ENCODE data around the gene HAUS3. TPM values are rescaled to one million over a fixed set of nuclear protein-coding genes. Genes with fewer than 3 reads are reported as not detected.

The HAUS3 gene
- total RNA-seq, 3 donors from 2014 or later = 9.9 to 13.7 (median 11.4) TPM

- no peaks in the 10 kb centered on the region for H3K36me3 ChIP-seq (ENCODE audit: low read depth)
- no peaks in the 10 kb centered on the region for H3K9me3 ChIP-seq
- no peak for TF ChIP-seq CTCF (IDR thresholded peaks at IDR 0.05)
- ATAC-seq = no peak
- no peak for DNase-seq
- H3K4me1 ChIP-seq (ENCODE audit: low read depth) = no peaks in the 10 kb centered on the region
- H3K4me3 ChIP-seq = no peak overlapping the region
- intact Hi-C loops (cut with DNase I, micrococcal nuclease) = no loop called here
These were observed 47.5 kb upstream of the HAUS3 start for GRCh38 chr4:2289311-2289954.

- Histone ChIP-seq H3K4me3 (no peak overlapping the region), H3K4me1 (ENCODE audit: low read depth) (no peaks in the 10 kb centered on the region), H3K36me3 (ENCODE audit: low read depth) (no peaks in the 10 kb centered on the region), H3K9me3 (no peaks in the 10 kb centered on the region)
- no peak for TF ChIP-seq CTCF (IDR thresholded peaks at IDR 0.05)
- DNase-seq (peak in 2 of 3 donors; percentile 16 to 27), ATAC-seq (no peak)
- intact Hi-C loops (cut with DNase I, micrococcal nuclease) = no loop called here
These were observed 46.2 kb upstream of the HAUS3 start for GRCh38 chr4:2288051-2288541.

- ATAC-seq (no peak), DNase-seq (peak in 2 of 3 donors; percentile 16 to 28)
- Histone ChIP-seq H3K9me3 (no peaks in the 10 kb centered on the region), H3K36me3 (ENCODE audit: low read depth) (no peaks in the 10 kb centered on the region), H3K4me1 (ENCODE audit: low read depth) (no peaks in the 10 kb centered on the region), H3K4me3 (no peak overlapping the region)
- intact Hi-C loops (cut with DNase I, micrococcal nuclease) = no loop called here
- no peak for TF ChIP-seq CTCF (IDR thresholded peaks at IDR 0.05)
These were observed 45.6 kb upstream of the HAUS3 start for GRCh38 chr4:2287594-2287915.

GRCh38 chr4:2286904-2287593, 45.1 kb upstream of the HAUS3 start:
- Histone ChIP-seq H3K4me1 (ENCODE audit: low read depth) (no peaks in the 10 kb centered on the region), H3K4me3 (no peak overlapping the region), H3K36me3 (ENCODE audit: low read depth) (no peaks in the 10 kb centered on the region), H3K9me3 (no peaks in the 10 kb centered on the region)
- no peak for ATAC-seq
- intact Hi-C loops (cut with DNase I, micrococcal nuclease) = no loop called here
- TF ChIP-seq CTCF (IDR thresholded peaks at IDR 0.05) = no peak
- DNase-seq = peak in 1 of 3 donors; percentile 31

GRCh38 chr4:2285613-2286381, 43.9 kb upstream of the HAUS3 start:
- no peak for TF ChIP-seq CTCF (IDR thresholded peaks at IDR 0.05)
- Histone ChIP-seq H3K4me3 (no peak overlapping the region), H3K36me3 (ENCODE audit: low read depth) (no peaks in the 10 kb centered on the region), H3K4me1 (ENCODE audit: low read depth) (no peaks in the 10 kb centered on the region), H3K9me3 (no peaks in the 10 kb centered on the region)
- intact Hi-C loops (cut with DNase I, micrococcal nuclease) = no loop called here
- ATAC-seq (no peak), DNase-seq (peak in 2 of 3 donors; percentile 14 to 46)

Measured in mucosa of descending colon (tissue), 3 donors.